Activated naive CD4-positive, alpha-beta T cell treated with Interleukin-2 at 50 U/mL for 16 hours (primary cell): Measurements from ENCODE around the gene ZNRF2.
A peak's percentile ranks its signal among the peaks of the same experiment; 100 is the strongest.

Experiments used
- DNase-seq: peaks from one replicate; pipeline ENCODE4 v3.0.0-alpha.2; 2020

The ZNRF2 gene

DNA sequence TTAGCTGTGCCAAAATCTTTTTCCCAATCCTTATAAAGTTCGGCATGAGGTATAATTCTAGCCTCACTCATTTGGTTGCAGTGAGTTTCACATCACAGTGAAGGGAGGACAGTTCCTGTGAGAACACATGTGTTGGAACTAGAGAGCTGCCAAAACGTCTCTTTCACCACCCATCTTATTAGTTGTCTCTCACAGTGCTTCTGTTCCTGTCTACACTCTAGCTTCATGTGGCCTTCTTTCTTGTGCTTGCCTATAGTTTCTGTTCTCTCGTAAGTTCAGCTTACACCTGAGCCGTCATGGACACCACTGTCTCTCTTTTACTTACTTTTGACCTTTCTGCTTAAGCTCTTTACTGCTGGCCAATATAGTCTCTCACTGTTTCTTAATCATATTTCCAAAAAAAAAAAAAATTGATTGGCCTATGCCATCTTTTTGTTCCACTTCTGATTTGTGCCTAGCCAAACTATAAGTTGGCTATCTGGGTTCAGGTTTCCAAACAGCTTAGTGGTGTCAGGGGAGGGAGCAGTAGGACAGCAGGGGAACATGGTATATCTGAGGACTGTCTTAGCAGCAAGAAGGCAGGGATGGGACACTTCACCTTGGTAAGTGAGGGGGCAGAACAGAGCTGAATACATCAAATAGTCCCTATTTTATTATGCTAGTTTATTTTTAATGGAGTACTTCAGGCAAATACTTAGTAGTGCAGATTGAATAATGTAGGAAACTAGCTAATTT lies 38.0 kb downstream of the ZNRF2 start:
- DNase-seq = no peak

- no peak for DNase-seq
Observed at GRCh38 chr7:30323006-30323355, 38.6 kb downstream of the ZNRF2 start.

GRCh38 chr7:30327813-30328212 lies 43.4 kb downstream of the ZNRF2 start:
- no peak for DNase-seq

DNA sequence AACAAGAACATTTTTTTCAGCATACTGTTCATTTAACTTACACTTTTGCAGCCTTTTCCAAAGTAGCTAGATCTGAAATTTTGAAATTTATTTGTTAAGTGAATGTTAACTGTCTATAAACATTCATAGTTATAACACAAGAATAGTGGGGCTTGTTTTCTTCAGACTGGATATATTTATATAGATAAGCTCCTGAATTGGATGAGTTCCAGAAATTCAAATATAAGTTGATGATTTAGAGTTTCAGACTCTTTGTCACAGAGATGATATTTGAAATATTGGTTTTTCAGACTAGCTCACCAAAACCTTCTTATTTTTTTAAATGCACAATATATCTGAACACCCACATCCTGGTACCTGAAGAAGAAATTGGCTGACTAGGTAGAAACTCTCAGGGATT lies 44.0 kb downstream of the ZNRF2 start:
- no peak for DNase-seq

DNA sequence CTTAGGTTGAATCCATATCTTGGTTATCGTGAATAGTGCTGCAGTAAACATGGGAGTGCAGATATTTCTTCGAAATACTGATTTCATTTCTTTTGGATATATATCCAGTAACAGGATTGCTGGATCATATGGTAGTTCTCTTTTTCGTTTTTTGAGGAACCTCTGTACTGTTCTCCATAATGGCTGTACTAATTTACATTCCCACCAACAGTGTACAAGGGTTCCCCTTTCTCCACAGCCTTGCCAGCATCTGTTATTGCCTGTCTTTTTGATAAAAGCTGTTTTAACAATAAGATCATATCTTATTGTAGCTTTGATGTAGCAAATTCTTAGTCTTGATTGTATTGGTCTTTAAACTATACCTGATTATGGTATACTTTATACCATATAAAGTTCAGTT lies 45.3 kb downstream of the ZNRF2 start:
- no peak for DNase-seq

- peak; percentile 17 for DNase-seq
Observed at GRCh38 chr7:30330134-30331111, 46.0 kb downstream of the ZNRF2 start.

- DNase-seq = no peak
Observed at GRCh38 chr7:30331338-30331737, 46.9 kb downstream of the ZNRF2 start.

DNA sequence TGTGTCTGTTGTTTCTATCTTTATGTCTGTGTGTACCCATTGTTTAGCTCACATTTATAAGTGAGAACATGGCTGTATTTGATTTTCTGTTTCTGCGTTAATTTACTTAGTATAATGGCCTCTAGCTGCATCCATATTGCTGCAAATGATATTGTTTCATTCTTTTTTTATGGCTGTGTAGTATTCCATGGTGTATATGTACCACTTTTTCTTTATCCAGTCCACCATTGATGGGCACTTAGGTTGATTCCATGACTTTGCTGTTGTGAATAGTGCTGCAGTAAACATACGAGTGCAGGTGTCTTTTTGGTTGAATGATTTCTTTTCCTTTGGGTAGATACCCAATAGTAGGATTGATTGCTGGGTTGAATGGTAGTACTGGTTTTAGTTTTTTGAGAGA lies 48.2 kb downstream of the ZNRF2 start:
- DNase-seq = no peak

DNA sequence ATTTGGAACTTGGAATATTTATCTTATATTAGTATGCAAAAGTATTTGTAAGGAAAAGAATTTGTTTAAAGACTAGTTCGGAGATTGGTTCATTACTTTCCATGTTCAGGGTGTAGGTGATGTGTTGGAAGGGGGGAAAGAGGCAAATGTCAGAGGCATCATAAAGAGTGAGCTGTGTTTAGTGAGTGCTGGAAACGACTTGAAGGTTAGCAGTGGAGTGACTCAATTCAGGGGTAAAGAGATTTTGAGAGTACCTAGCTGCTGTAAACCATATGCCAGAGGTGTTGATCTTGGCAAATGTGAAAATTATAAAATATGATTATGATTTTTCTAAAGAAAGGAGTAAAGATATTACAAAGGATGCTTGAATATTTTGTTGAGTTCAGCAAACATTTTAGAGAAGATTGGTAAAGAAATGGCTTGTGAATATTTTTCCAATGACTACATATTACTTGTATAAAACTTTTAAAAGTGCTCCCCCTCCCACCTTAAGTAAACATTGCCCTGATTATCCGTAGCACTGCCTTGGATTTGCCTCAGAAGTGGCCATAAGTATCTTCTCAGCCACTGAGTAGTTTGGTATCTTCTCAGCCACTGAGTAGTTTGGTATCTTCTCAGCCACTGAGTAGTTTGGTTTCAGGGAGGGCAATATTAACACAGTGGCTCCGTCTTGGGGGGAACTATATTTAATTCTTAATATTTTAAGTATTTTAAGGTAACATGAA lies 51.5 kb downstream of the ZNRF2 start:
- DNase-seq = no peak

DNA sequence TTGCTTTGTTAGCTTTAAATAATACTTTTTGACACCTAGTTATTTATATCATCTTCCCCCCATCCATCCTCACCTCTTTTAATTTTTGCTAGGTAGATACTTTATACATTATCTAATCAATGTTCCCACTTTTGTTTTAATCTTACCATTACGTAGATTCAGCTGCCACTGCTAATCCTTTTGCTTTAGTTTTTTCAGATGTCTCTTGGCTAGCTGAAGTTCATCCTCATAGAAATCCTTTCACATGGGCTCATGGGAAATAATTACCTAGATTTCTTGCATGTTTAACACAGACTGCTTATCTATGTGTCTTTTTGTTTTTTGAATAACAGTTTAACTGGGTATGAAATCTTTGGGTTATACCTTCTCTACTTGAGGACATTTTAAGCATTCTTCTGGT lies 60.1 kb downstream of the ZNRF2 start:
- DNase-seq = no peak

- no peak for DNase-seq
Observed at GRCh38 chr7:30347226-30348082, 63.1 kb downstream of the ZNRF2 start.

GRCh38 chr7:30348083-30348560 lies 63.7 kb downstream of the ZNRF2 start:
- DNase-seq = peak; percentile 45

DNA sequence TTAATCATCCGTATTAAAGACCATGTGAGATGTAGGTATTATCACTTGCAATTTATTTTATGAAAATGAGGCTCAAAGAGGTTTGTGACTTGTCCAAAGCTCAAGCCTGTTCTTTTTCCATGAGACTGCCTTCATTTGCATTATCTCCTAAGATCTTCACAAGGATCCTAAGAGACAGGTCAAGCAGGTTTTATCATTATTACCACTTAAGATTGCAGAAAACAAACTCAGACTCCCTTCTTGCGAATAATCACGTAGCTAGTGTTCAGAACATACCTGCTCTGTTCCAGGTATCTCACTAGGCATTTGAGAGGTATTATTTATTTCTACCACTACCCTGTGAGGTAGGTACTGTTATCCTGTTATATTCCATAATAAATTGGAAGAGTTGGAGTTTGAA lies 64.8 kb downstream of the ZNRF2 start:
- no peak for DNase-seq

DNA sequence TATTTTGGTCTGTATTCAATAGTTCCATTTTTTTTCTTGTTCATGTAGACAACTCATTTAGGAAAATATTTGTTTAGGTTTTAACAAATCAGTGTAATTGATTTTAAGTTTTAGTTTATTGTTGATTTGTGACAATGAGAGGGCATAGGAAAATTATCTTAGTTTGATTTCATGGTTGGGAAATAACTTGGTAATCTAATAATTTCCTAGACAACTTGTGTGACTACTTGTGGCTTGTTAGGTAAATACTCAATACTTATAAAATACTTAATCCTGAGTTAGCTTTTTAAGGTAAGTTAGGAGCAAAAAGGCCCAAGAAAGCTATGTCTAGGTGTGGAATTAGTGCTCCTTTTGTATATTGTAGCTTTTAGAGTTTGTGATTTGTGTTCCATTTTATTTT lies 65.4 kb downstream of the ZNRF2 start:
- no peak for DNase-seq

DNA sequence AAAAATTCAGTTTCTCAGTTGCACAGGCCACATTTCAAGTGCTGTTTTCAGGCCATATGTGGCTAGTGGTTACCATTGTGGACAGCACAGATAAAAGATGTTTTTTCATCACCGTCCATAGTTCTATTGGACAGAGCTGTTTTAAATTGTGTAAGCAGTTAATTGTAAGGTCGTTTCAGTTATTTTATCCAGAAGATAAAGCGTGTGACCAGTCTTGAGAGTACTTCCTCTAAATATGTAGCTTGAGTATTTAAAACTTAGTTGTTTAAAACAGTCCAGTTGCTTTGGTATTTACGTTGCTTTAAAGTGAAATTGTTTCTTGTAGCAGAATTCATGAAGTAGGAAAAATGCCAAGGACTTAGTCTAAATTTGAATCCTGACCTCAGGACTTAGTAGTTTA lies 66.9 kb downstream of the ZNRF2 start:
- DNase-seq = no peak

DNA sequence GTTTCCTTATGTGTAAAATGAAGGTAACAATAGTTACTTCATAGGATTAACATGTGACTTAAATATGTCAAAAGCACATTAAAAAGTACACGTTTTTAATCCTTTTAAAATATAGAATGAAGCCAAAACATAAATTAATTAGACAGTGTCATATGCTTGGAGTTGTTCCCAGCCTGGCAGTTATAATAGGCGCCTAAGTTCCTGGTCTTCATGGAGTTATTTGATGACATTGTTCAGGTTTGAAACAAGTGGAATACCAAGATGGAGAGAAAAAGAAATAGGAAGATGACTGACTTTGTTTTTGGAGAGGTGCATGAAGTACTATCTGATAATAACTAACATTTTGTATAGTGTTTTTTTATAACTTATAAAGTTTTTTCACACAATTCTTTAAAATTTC lies 67.3 kb downstream of the ZNRF2 start:
- no peak for DNase-seq

DNA sequence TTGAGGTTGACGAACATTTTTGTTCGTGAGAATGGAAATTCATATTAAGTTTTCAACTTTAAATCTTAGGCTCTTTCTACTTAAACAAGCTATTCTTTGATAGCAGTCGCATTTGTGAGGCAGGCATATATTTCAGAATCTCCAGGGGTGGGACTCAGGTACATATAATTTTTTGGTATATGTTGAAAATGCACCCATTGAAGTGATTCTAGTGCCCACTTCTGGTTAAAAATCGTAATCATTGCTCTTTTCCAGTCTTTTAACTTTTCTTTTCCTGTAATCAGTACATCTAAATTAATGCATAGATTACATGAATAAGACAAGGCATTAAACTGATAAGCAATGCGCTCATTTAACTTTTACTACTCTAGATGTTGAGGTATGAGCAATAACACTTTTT lies 67.8 kb downstream of the ZNRF2 start:
- DNase-seq = no peak

GRCh38 chr7:30353532-30353931 lies 69.1 kb downstream of the ZNRF2 start:
- DNase-seq = no peak

DNA sequence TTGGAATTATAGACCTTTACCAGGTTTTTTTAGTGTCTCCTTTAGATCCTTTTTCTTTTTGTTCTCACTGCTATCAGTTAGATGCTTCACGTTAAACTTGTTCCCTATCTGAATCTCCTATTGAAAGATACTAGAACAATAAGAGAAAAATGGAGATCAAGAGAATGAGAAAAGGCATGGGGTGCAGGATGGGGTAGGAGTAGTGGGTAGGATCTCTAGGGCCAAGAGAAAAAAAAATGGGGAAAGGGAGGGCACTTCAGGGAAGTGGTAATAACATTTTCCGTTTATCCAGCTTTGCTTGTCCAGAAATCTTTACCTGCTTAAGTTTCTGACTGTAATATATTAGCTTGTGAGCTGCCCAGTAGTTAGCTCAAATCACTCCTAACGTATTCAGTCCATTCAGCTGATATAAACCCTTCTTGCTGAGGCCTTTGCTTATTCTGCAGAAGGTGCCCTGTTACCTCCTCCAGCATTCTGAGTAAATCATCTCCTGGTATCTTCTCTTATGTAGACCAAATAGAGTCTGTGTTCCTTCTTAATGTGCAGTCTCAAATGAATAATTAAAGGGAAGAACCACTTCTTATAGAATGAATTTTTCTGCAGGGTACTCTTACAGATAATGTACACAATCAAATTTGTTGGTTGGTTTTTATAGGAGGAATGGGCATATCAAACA lies 69.7 kb downstream of the ZNRF2 start:
- DNase-seq = no peak

GRCh38 chr7:30354791-30355190 lies 70.4 kb downstream of the ZNRF2 start:
- DNase-seq = no peak

DNA sequence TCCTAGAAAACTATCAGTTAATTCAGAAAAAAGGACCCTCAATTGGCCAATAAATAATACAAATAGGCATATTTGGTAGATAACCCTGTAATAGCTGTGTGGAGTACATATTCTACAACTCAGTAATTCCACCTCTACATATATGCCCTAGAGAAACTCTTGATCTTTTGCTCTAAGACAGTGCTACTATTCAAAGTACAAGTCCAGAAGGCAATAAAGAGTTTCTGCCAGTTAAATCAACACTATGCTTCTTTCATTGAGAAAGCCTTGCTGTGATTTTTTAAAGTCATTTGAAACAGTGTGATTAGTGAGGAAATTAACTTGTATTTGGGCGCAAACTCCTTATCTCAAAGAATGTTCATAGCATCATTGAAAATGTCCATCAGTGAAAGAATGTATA lies 75.6 kb downstream of the ZNRF2 start:
- no peak for DNase-seq
